GM12878 (cell line): ENCODE data around the gene GMCL1. TPM values are rescaled to one million over a fixed set of nuclear protein-coding genes. Genes with fewer than 3 reads are reported as not detected.
A peak's percentile ranks its signal among the peaks of the same experiment; 100 is the strongest.

Source experiments
- ATF3 ChIP-seq: IDR thresholded peaks from 2 replicates; pipeline ENCODE4 v1.6.1; 2011; ENCODE audit warnings: low read depth, mild to moderate bottlenecking, low read length, moderate library complexity, borderline replicate concordance; ENCODE audit errors: extremely low read depth
- BACH1 ChIP-seq: fragments of 450-650 bp; IDR thresholded peaks from 2 replicates; pipeline ENCODE4 v1.6.1; 2017; ENCODE audit warnings: mild to moderate bottlenecking, borderline replicate concordance
- BHLHE40 ChIP-seq, 2 experiments: fragments of 450-650 bp in 1 of 2; IDR thresholded peaks; 2 replicates each; pipeline ENCODE4 v1.6.1; 2011 to 2017; ENCODE audit warnings: low read depth in 2 of 2, borderline replicate concordance in 1 of 2, improper control_type of control experiment in 1 of 2, low read length in 1 of 2, mild to moderate bottlenecking in 1 of 2
- BMI1 ChIP-seq: fragments of 450-650 bp; IDR thresholded peaks from 2 replicates; pipeline ENCODE4 v1.6.1; 2016; ENCODE audit warnings: mild to moderate bottlenecking, moderate library complexity, borderline replicate concordance
- CHD1 ChIP-seq: IDR thresholded peaks from 2 replicates; pipeline ENCODE4 v1.6.1; 2012; ENCODE audit warnings: low read depth, low read length, improper control_type of control experiment
- E4F1 ChIP-seq: fragments of 450-650 bp; IDR thresholded peaks from 2 replicates; pipeline ENCODE4 v1.6.1; 2018; ENCODE audit warnings: borderline replicate concordance, mild to moderate bottlenecking; ENCODE audit not compliant: partially characterized antibody
- FOS ChIP-seq: IDR thresholded peaks from 3 replicates; pipeline ENCODE4 v1.6.1; 2011; ENCODE audit warnings: borderline replicate concordance; ENCODE audit not compliant: insufficient read length; ENCODE audit errors: extremely low read depth
- IKZF2 ChIP-seq, 2 experiments: fragments of 450-650 bp; IDR thresholded peaks; 2 replicates each; pipeline ENCODE4 v1.6.1; 2017; ENCODE audit warnings: mild to moderate bottlenecking in 2 of 2, moderate library complexity in 2 of 2
- MYC ChIP-seq: IDR thresholded peaks from 2 replicates; pipeline ENCODE4 v1.6.1; 2011; ENCODE audit warnings: mild to moderate bottlenecking, low read length, moderate library complexity, inconsistent platforms; ENCODE audit not compliant: insufficient read depth, insufficient replicate concordance, insufficient read length, severe bottlenecking
- NFXL1 ChIP-seq: fragments of 450-650 bp; IDR thresholded peaks from 2 replicates; pipeline ENCODE4 v1.6.1; 2017; ENCODE audit warnings: antibody characterized with exemption, mild to moderate bottlenecking, borderline replicate concordance
- PKNOX1 ChIP-seq: fragments of 450-650 bp; IDR thresholded peaks from 2 replicates; pipeline ENCODE4 v1.6.1; 2016; ENCODE audit warnings: mild to moderate bottlenecking
- PML ChIP-seq: IDR thresholded peaks from 2 replicates; pipeline ENCODE4 v1.6.1; 2012; ENCODE audit warnings: low read length, inconsistent platforms
- RELA ChIP-seq: fragments of 450-650 bp; IDR thresholded peaks from 2 replicates; pipeline ENCODE4 v1.8.0; 2014; ENCODE audit warnings: borderline replicate concordance; ENCODE audit not compliant: partially characterized antibody
- RELB ChIP-seq: fragments of 450-650 bp; IDR thresholded peaks from 2 replicates; pipeline ENCODE4 v1.6.1; 2017; ENCODE audit warnings: low read depth, mild to moderate bottlenecking, moderate library complexity
- SIN3A ChIP-seq: IDR thresholded peaks from 2 replicates; pipeline ENCODE4 v1.6.1; 2012; ENCODE audit warnings: low read depth, low read length, improper control_type of control experiment
- SMARCA5 ChIP-seq: fragments of 450-650 bp; IDR thresholded peaks from 2 replicates; pipeline ENCODE4 v1.6.1; 2017; ENCODE audit warnings: mild to moderate bottlenecking
- STAT3 ChIP-seq: IDR thresholded peaks from 2 replicates; pipeline ENCODE4 v1.6.1; 2011; ENCODE audit warnings: low read depth, low read length, improper control_type of control experiment
- USF2 ChIP-seq: IDR thresholded peaks from 2 replicates; pipeline ENCODE4 v1.6.1; 2011; ENCODE audit warnings: low read depth, low read length, improper control_type of control experiment, borderline replicate concordance
- YBX1 ChIP-seq: fragments of 450-650 bp; IDR thresholded peaks from 2 replicates; pipeline ENCODE4 v1.6.1; 2016; ENCODE audit warnings: antibody characterized with exemption
- ZBED1 ChIP-seq: IDR thresholded peaks from 2 replicates; pipeline ENCODE4 v1.6.1; 2016; ENCODE audit warnings: borderline replicate concordance
- ZNF217 ChIP-seq: fragments of 450-650 bp; IDR thresholded peaks from 2 replicates; pipeline ENCODE4 v1.6.1; 2017; ENCODE audit warnings: antibody characterized with exemption, mild to moderate bottlenecking
- ZNF24 ChIP-seq: fragments of 450-650 bp; IDR thresholded peaks from 2 replicates; pipeline ENCODE4 v1.6.1; 2017; ENCODE audit warnings: antibody characterized with exemption, mild to moderate bottlenecking
- polyA plus RNA-seq, 11 experiments: library from polyadenylated mRNA; depleted of rRNA in 4 of 11; unstranded in 6 of 11; stranded (reverse) in 5 of 11; fragments of >200 nt; fragmentation: Nextera tagmentation in 4 of 11; fragmentation: Illumina TruSeq in 1 of 11; extraction: Ambion mirVana in 4 of 11; extraction: Trizol in 1 of 11; gene quantifications; 1 replicate in 1 of 11; 2 replicates in 10 of 11; pipeline versions ENCODE4 v1.2.1 to v1.2.3, GENCODE V29; 2011 to 2016; ENCODE audit warnings: inconsistent platforms in 2 of 11, missing spikeins in 2 of 11, low read depth in 1 of 11
- total RNA-seq, 4 experiments: library from RNA; depleted of rRNA in 3 of 4; stranded (reverse); fragments of >200 nt in 3 of 4; fragmentation: Illumina TruSeq in 1 of 4; extraction: Trizol in 1 of 4; gene quantifications; 2 replicates each; pipeline versions ENCODE4 v1.2.1 to v1.2.3, GENCODE V29; 2013 to 2021

The GMCL1 gene
- total and polyA plus RNA-seq, 10 of the 15 experiments (the other 5 are each of a cell fraction or from before 2014, with no cell fraction given): 3.7 to 21.4 (median 12.3) TPM

- TF ChIP-seq RELB (no peak), SMARCA5 (peak; percentile 98), CHD1 (no peak), ZBED1 (no peak), MYC (no peak), NFXL1 (no peak), PKNOX1 (peak; percentile 51), ATF3 (no peak), RELA (no peak), STAT3 (no peak), BHLHE40 (IDR thresholded peaks at IDR 0.05; ENCODE audit: borderline replicate concordance in 1 of 2, low read depth in 2 of 2, low read length in 1 of 2) (no peak), ZNF24 (peak; percentile 73; the same call in 1 of the 2 replicates), IKZF2 (IDR thresholded peaks at IDR 0.05) (peak in 1 of 2 experiments; percentile 55; a peak in 2 of 4 replicates), PML (no peak), ZNF217 (peak; percentile 97), YBX1 (no peak), BACH1 (0 out of 2 replicates have a peak, but pooled peaks have one; percentile 14), FOS (no peak), USF2 (no peak), BMI1 (peak; percentile 50; the same call in 1 of the 2 replicates), E4F1 (no peak), SIN3A (no peak)
These were observed 40.2 kb upstream of the GMCL1 start (continued) for GRCh38 chr2:69789175-69789721.
